HepG2 (cell line): Measurements from ENCODE around the gene GDPD1. TPM values are rescaled to one million over a fixed set of nuclear protein-coding genes. Genes with fewer than 3 reads are reported as not detected.

Source experiments
- ATAC-seq: fragments of 200-7000 bp; cut with Tn5 transposase; 3 replicates; pipeline ENCODE4 v1.9.1; 2020; ENCODE audit warnings: mild to moderate bottlenecking, moderate library complexity
- BruUV-seq: library from RNA; stranded (reverse); fragments of 400-500 nt; replicated peaks from 2 replicates; lab custom pipeline; 2021; lab: Mats Ljungman, UMichigan
- CTCF ChIA-PET: fragments of 300-600 bp; formaldehyde crosslinking; extraction: SDS; loops from one replicate; lab custom pipeline; 2021; ENCODE audit warnings: low total read pairs, inconsistent platforms, low intra/inter-chr PET ratio; lab: Yijun Ruan, JAX
- POLR2A ChIA-PET: fragments of 350-600 bp; sonication (Branson Sonifier 250); formaldehyde crosslinking; loops from one replicate; lab custom pipeline; 2020; ENCODE audit warnings: antibody characterized with exemption, inconsistent platforms; lab: Yijun Ruan, JAX
- DNase-seq: peaks from one replicate; pipeline ENCODE4 v3.0.0-alpha.2; 2015; ENCODE audit warnings: low spot score
- FAIRE-seq: peaks from 3 replicates; lab custom pipeline; 2011; peaks lifted over from hg19 to GRCh38; lab: Jason Lieb, UNC
- H2AFZ ChIP-seq: one replicate; pipeline ENCODE4 v1.6.1; 2011; ENCODE audit warnings: low read length, inconsistent platforms
- H3K27ac ChIP-seq: fragments of 300-600 bp; 3 replicates; pipeline ENCODE4 v1.8.0; 2011; ENCODE audit warnings: mixed run types, mild to moderate bottlenecking, mixed read lengths, low read length, inconsistent platforms; ENCODE audit not compliant: insufficient read depth; ENCODE audit errors: extremely low read length
- H3K27me3 ChIP-seq, 2 experiments: fragments of 200-600 bp in 1 of 2; 2 replicates in 1 of 2; 3 replicates in 1 of 2; pipeline versions ENCODE4 v1.6.0 to v1.8.0; 2011; ENCODE audit warnings: low read length in 2 of 2, mild to moderate bottlenecking in 2 of 2, moderate library complexity in 2 of 2, inconsistent platforms in 1 of 2; ENCODE audit not compliant: insufficient read depth in 2 of 2, control insufficient read depth in 1 of 2
- H3K36me3 ChIP-seq, 2 experiments: fragments of 200-600 bp in 1 of 2; replicated peaks in 1 of 2; 2 replicates in 1 of 2; 3 replicates in 1 of 2; pipeline versions ENCODE4 v1.5.1 to v1.8.0; 2011; ENCODE audit warnings: low read length in 2 of 2, inconsistent platforms in 1 of 2; ENCODE audit not compliant: insufficient read depth in 2 of 2, control insufficient read depth in 1 of 2
- H3K4me1 ChIP-seq: 2 replicates; pipeline ENCODE4 v1.5.1; 2012; ENCODE audit warnings: low read length, inconsistent platforms; ENCODE audit not compliant: insufficient read depth
- H3K4me2 ChIP-seq: 2 replicates; pipeline ENCODE4 v1.6.0; 2011; ENCODE audit warnings: low read depth, low read length, inconsistent platforms
- H3K4me3 ChIP-seq, 3 experiments: fragments of 200-600 bp in 1 of 3; sonication (generic), shearing (Covaris generic) in 1 of 3; replicated peaks in 1 of 3; 2 replicates each; pipeline ENCODE4 v1.5.1; 2011 to 2016; ENCODE audit warnings: low read length in 3 of 3, inconsistent platforms in 2 of 3, low read depth in 2 of 3, mild to moderate bottlenecking in 2 of 3, control low read depth in 1 of 3, mixed read lengths in 1 of 3; ENCODE audit not compliant: insufficient read depth in 1 of 3
- H3K79me2 ChIP-seq: one replicate; pipeline ENCODE4 v1.6.1; 2011; ENCODE audit warnings: low read length, inconsistent platforms; ENCODE audit not compliant: insufficient read depth
- H3K9ac ChIP-seq: 2 replicates; pipeline ENCODE4 v1.6.0; 2011; ENCODE audit warnings: mild to moderate bottlenecking, low read depth, low read length, inconsistent platforms; ENCODE audit not compliant: insufficient read depth
- H3K9me3 ChIP-seq: 2 replicates; pipeline ENCODE4 v1.5.1; 2012; ENCODE audit warnings: mild to moderate bottlenecking, low read length
- H4K20me1 ChIP-seq: 2 replicates; pipeline ENCODE4 v1.6.0; 2011; ENCODE audit warnings: inconsistent platforms, mild to moderate bottlenecking, low read length, moderate library complexity; ENCODE audit not compliant: insufficient read depth
- AGO2 ChIP-seq: fragments of 200-400 bp; formaldehyde crosslinking; optimal IDR thresholded peaks from 2 replicates; pipeline ENCODE3; 2017; ENCODE audit warnings: mild to moderate bottlenecking, low read depth, low read length, moderate library complexity
- DBP ChIP-seq: sonication (generic); formaldehyde crosslinking; IDR thresholded peaks from 2 replicates; pipeline ENCODE4 v1.4.0; 2020; ENCODE audit warnings: missing genetic modification reagents; ENCODE audit errors: not compliant biosample characterization
- IKZF4 ChIP-seq: sonication (generic); formaldehyde crosslinking; IDR thresholded peaks from 2 replicates; pipeline ENCODE4 v1.5.1; 2020; ENCODE audit warnings: borderline replicate concordance, mild to moderate bottlenecking, low read depth, missing genetic modification reagents; ENCODE audit errors: not compliant biosample characterization
- TCF12 ChIP-seq, 2 experiments: fragments of 450-650 bp in 1 of 2; sonication (generic) in 1 of 2; formaldehyde crosslinking in 1 of 2; IDR thresholded peaks; 2 replicates each; pipeline versions ENCODE4 v1.6.1 to v1.8.0; 2017 to 2022; ENCODE audit warnings: antibody characterized with exemption in 1 of 2, mild to moderate bottlenecking in 1 of 2, missing genetic modification reagents in 1 of 2, moderate library complexity in 1 of 2
- ZNF24 ChIP-seq: fragments of 450-650 bp; IDR thresholded peaks from 2 replicates; pipeline ENCODE4 v1.6.1; 2017; ENCODE audit warnings: antibody characterized with exemption, mild to moderate bottlenecking
- WGBS: methylation state at CpG from one replicate; pipeline ENCODE4 v1.1.6; 2017; ENCODE audit warnings: low lambda C conversion rate; 5-methylcytosine and 5-hydroxymethylcytosine counted together
- in situ Hi-C: cut with HindIII; loops from 2 replicates; pipeline ENCODE4 v1.10.0; 2017; ENCODE audit warnings: low pct_unique_long_range_greater_than_20kb; ENCODE audit not compliant: extremely low pct_ligation_motif_present
- intact Hi-C: fragments of 100-400 bp; cut with micrococcal nuclease; formaldehyde crosslinking; loops from one replicate; pipeline ENCODE4 v1.10.0; 2022; ENCODE audit not compliant: unreplicated experiment
- polyA plus RNA-seq, 8 experiments: library from polyadenylated mRNA; depleted of rRNA in 3 of 8; stranded (reverse) in 7 of 8; unstranded in 1 of 8; fragments of >200 nt; fragmentation: Illumina TruSeq in 4 of 8; extraction: Trizol in 4 of 8; gene quantifications; 2 replicates each; pipeline versions ENCODE4 v1.2.1 to v1.2.3, GENCODE V29; 2011 to 2016; ENCODE audit warnings: low read depth in 4 of 8, missing spikeins in 1 of 8, mixed read lengths in 1 of 8; ENCODE audit not compliant: insufficient read depth in 1 of 8
- total RNA-seq, 5 experiments: library from RNA; depleted of rRNA; stranded (reverse); fragments of >200 nt; fragmentation: Illumina TruSeq; extraction: Trizol; gene quantifications; 2 replicates each; pipeline ENCODE4 v1.2.3, GENCODE V29; 2016; ENCODE audit warnings: low read depth in 1 of 5
- TF ChIP-seq, protein P1 (sequence below): sonication (generic); formaldehyde crosslinking; IDR thresholded peaks from 2 replicates; pipeline ENCODE4 v1.8.0; 2022; ENCODE audit warnings: mild to moderate bottlenecking, missing genetic modification reagents, borderline replicate concordance
- TF ChIP-seq, protein P2 (sequence below): sonication (generic); formaldehyde crosslinking; IDR thresholded peaks from 2 replicates; pipeline ENCODE4 v1.4.0; 2020; ENCODE audit warnings: mild to moderate bottlenecking, missing genetic modification reagents

The GDPD1 gene
- total and polyA plus RNA-seq, 2 of the 13 experiments (the other 11 are each of a cell fraction or from before 2014, with no cell fraction given) = 6.0 to 7.7 TPM

DNA sequence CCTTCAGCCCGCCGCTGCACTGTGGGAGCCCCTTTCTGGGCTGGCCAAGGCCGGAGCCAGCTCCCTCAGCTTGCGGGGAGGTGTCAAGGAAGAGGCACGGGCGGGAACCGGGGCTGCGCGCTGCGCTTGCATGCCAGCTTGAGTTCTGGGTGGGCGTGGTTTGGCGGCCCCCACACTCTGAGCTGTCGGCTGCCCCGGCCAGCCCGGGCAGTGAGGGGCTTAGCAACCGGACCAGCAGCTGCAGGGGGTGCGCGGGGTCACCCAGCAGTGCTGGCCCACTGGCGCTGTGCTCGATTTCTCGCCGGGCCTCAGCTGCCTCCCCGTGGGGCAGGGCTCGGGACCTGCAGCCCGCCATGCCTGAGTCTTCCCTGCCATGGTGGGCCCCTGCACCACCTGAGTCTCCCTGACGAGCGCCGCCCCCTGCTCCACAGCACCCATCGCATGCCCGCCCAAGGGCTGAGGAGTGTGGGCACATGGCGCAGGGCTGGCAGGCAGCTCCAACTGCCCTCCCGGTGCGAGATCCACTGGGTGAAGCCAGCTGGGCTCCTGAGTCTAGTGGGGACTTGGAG, 47.8 kb upstream of the GDPD1 start:
- Histone ChIP-seq H4K20me1 (no peaks in the 10 kb centered on the region), H3K4me3 (no peak overlapping the region), H3K9ac (no peak overlapping the region), H3K9me3 (no peaks in the 10 kb centered on the region), H3K4me1 (no peaks in the 10 kb centered on the region), H3K79me2 (peaks cover 12% of the 10 kb centered on the region), H3K27ac (no peak overlapping the region), H3K36me3 (peaks cover 16 to 56% of the 10 kb centered on the region in 2 experiments), H3K27me3 (no peaks in the 10 kb centered on the region), H3K4me2 (no peak overlapping the region), H2AFZ (no peak overlapping the region)
- DNase-seq (no peak), FAIRE-seq (no peak), ATAC-seq (no peak)
- no peak for TF ChIP-seq TCF12 (IDR thresholded peaks at IDR 0.05)
- TF ChIP-seq TCF12 (CRISPR knock-in tag; IDR thresholded peaks at IDR 0.05) = no peak
- no peak for TF ChIP-seq DBP (CRISPR knock-in tag)
- peak; percentile 69 for TF ChIP-seq AGO2
- no peak for TF ChIP-seq IKZF4 (CRISPR knock-in tag)
- TF ChIP-seq, protein P1, sequence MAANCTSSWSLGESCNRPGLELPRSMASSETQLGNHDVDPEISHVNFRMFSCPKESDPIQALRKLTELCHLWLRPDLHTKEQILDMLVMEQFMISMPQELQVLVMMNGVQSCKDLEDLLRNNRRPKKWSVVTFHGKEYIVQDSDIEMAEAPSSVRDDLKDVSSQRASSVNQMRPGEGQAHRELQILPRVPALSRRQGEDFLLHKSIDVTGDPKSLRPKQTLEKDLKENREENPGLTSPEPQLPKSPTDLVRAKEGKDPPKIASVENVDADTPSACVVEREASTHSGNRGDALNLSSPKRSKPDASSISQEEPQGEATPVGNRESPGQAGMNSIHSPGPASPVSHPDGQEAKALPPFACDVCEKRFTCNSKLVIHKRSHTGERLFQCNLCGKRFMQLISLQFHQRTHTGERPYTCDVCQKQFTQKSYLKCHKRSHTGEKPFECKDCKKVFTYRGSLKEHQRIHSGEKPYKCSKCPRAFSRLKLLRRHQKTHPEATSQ (CRISPR knock-in tag) = no peak
- TF ChIP-seq, protein P2, sequence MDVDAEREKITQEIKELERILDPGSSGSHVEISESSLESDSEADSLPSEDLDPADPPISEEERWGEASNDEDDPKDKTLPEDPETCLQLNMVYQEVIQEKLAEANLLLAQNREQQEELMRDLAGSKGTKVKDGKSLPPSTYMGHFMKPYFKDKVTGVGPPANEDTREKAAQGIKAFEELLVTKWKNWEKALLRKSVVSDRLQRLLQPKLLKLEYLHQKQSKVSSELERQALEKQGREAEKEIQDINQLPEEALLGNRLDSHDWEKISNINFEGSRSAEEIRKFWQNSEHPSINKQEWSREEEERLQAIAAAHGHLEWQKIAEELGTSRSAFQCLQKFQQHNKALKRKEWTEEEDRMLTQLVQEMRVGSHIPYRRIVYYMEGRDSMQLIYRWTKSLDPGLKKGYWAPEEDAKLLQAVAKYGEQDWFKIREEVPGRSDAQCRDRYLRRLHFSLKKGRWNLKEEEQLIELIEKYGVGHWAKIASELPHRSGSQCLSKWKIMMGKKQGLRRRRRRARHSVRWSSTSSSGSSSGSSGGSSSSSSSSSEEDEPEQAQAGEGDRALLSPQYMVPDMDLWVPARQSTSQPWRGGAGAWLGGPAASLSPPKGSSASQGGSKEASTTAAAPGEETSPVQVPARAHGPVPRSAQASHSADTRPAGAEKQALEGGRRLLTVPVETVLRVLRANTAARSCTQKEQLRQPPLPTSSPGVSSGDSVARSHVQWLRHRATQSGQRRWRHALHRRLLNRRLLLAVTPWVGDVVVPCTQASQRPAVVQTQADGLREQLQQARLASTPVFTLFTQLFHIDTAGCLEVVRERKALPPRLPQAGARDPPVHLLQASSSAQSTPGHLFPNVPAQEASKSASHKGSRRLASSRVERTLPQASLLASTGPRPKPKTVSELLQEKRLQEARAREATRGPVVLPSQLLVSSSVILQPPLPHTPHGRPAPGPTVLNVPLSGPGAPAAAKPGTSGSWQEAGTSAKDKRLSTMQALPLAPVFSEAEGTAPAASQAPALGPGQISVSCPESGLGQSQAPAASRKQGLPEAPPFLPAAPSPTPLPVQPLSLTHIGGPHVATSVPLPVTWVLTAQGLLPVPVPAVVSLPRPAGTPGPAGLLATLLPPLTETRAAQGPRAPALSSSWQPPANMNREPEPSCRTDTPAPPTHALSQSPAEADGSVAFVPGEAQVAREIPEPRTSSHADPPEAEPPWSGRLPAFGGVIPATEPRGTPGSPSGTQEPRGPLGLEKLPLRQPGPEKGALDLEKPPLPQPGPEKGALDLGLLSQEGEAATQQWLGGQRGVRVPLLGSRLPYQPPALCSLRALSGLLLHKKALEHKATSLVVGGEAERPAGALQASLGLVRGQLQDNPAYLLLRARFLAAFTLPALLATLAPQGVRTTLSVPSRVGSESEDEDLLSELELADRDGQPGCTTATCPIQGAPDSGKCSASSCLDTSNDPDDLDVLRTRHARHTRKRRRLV (CRISPR knock-in tag) = no peak
- no peak for TF ChIP-seq ZNF24
- intact Hi-C loops (no loop called here), in situ Hi-C loops (no loop called here)
- ChIA-PET CTCF (no interaction called here), POLR2A (interaction anchor here (0.9 kb wide), 1 partner anchor 37 kb away, joined by 3 read pairs; the partner anchor contains the start of gene SMG8)
- WGBS = 97% methylated on average over 20 of the region's 33 CpGs
- BruUV-seq = no TSS peak
